GM12873 (cell line): ENCODE data around the gene ARRB1.

Experiments
- TF ChIP-seq, protein P1 (sequence below): IDR thresholded peaks from 2 replicates; pipeline ENCODE4 v1.5.1; 2012; ENCODE audit warnings: low read depth, mild to moderate bottlenecking, moderate library complexity, low read length, control low read depth; ENCODE audit not compliant: insufficient read depth; ENCODE audit errors: missing control alignments

The ARRB1 gene

DNA sequence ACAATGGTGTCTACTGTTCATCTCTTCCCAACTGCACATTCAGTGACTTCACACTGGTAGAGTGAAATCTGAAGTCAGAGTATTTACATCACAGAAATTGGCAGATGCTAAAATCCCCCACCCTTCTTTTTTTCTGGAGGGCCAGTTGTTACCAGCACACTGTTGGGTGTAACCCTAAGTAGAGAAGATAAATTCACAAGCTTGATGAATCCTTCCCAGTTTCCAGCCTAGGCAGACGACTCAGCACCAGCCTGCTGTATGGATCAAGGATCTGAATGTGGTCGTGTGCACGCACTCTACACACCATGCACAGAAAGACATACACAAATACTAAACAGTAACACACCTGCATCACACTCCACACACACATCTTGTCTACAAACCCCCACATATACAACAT, 46.0 kb downstream of the ARRB1 start:
- TF ChIP-seq, protein P1, sequence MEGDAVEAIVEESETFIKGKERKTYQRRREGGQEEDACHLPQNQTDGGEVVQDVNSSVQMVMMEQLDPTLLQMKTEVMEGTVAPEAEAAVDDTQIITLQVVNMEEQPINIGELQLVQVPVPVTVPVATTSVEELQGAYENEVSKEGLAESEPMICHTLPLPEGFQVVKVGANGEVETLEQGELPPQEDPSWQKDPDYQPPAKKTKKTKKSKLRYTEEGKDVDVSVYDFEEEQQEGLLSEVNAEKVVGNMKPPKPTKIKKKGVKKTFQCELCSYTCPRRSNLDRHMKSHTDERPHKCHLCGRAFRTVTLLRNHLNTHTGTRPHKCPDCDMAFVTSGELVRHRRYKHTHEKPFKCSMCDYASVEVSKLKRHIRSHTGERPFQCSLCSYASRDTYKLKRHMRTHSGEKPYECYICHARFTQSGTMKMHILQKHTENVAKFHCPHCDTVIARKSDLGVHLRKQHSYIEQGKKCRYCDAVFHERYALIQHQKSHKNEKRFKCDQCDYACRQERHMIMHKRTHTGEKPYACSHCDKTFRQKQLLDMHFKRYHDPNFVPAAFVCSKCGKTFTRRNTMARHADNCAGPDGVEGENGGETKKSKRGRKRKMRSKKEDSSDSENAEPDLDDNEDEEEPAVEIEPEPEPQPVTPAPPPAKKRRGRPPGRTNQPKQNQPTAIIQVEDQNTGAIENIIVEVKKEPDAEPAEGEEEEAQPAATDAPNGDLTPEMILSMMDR, result no peak

- TF ChIP-seq, protein P1, result no peak
These were observed 47.8 kb downstream of the ARRB1 start for GRCh38 chr11:75303544-75304224.

DNA sequence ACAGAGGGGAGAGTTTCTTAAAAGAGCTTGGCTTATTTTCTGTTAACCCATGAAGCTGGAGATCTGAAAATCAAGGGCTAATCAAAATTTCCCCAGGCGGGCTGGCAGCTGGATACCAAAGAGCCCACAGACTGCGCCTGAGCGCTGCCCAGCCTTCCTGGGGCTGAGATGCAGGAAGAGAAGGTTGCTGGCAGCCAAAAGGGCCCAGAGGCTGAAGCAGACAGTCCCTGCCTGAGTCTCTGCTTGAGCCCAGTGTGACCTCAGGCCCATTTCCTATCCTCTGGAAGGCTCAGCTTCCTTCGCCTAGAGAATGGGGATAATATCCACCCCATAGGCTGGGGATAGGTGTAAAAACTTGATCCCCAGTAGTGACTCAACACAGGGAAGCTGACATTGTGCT, 49.1 kb downstream of the ARRB1 start:
- TF ChIP-seq, protein P1, result no peak

DNA sequence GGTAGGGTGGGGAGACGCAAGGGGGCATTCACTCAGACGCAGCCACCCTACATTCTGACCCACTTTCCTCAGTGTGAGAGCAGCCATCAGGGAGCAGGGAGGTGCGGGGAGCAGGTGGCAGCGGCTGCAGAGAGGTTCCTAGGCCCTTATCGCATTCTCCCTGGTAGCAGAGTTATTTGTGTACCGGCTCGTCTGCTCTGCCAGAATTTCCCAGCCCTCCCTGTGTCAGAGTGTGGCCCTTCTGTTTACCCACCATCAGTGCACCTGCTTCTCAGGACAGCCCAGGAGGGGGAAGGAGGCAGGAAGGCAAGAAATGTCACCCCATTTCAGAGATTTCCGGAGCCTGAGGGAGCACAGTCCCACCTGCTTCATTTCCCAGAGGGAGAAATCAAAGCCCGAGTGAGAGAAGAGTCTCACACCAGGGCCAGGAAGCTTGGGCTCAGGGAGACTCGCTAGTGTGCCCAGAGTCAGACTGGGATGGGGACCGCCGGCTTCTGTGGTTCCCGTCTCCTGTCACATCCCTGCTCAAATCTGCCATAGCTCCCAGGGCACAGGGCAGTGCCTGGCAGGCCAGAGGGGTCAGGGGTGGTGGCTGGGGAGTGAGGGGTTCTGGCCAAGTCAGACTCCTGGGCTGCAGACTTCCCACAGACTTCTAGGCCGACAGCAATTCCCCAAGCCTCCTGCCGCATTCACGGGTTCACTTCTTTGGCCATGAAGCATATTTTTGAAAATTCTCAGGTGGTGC, 49.7 kb downstream of the ARRB1 start:
- TF ChIP-seq, protein P1, result no peak

GRCh38 chr11:75301131-75301530, 50.3 kb downstream of the ARRB1 start:
- TF ChIP-seq, protein P1, result no peak

DNA sequence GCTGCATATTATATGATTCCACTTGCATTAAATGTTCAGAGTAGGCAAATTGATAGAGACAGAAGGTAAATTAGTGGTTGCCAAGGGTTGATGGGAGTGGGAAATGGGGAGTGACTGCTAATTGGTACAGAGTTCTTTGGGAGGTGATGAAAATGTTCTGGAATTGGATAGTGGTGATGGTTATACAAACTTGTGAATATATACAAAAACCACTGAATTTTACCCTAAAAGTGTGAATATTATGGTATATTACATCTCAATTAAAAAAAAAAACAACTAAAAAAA, 52.5 kb downstream of the ARRB1 start:
- TF ChIP-seq, protein P1, result no peak

GRCh38 chr11:75298191-75298975, 53.1 kb downstream of the ARRB1 start:
- TF ChIP-seq, protein P1, result no peak
